MG63 (cell line): ENCODE measurements around the gene HNRNPUL2. TPM values are rescaled to one million over a fixed set of nuclear protein-coding genes. Genes with fewer than 3 reads are reported as not detected.
"Not testable (repeated sequence)": the region's sequence is repeated elsewhere in the genome, so short reads cannot be mapped to it uniquely, and the experiment has no call there.

ENCODE experiments used
- DNase-seq: peaks from one replicate; pipeline ENCODE4 v3.0.0-alpha.2; 2020
- H3K27me3 ChIP-seq: fragments of 250-450 bp; sonication (Bioruptor Pico); 2 replicates; pipeline ENCODE4 v1.5.1; 2020; ENCODE audit warnings: mild to moderate bottlenecking, moderate library complexity
- H3K36me3 ChIP-seq: fragments of 250-450 bp; sonication (Bioruptor Pico); 2 replicates; pipeline ENCODE4 v1.5.1; 2020; ENCODE audit warnings: mild to moderate bottlenecking, moderate library complexity
- H3K4me3 ChIP-seq: fragments of 250-450 bp; sonication (Bioruptor Pico); 2 replicates; pipeline ENCODE4 v1.5.1; 2020; ENCODE audit warnings: mild to moderate bottlenecking, moderate library complexity
- H3K9me3 ChIP-seq: fragments of 250-450 bp; sonication (Bioruptor Pico); 2 replicates; pipeline ENCODE4 v1.5.1; 2020; ENCODE audit warnings: mild to moderate bottlenecking, moderate library complexity
- total RNA-seq: library from RNA; depleted of rRNA; stranded (reverse); fragments of >200 nt; shearing (Covaris generic); gene quantifications from 2 replicates; pipeline ENCODE4 v1.2.3, GENCODE V29; 2014; ENCODE audit warnings: low replicate concordance; rRNA removed

HNRNPUL2 gene
- total RNA-seq = 2.1 and 4.5 TPM in 2 replicates

GRCh38 chr11:62727165-62727871 lies at the start of gene HNRNPUL2:
Gene HNRNPUL2 (minus strand): TSS chr11:62727457. CDS start chr11:62727156, 301 bp downstream.
- Histone ChIP-seq H3K4me3 (peak within 1 kb of the TSS; percentile 82), H3K9me3 (no peaks in the 10 kb centered on the region), H3K27me3 (no peaks in the 10 kb centered on the region), H3K36me3 (peaks cover 61% of the 10 kb centered on the region)
- peak; percentile 98 for DNase-seq

GRCh38 chr11:62775646-62776045 lies 48.4 kb upstream of the HNRNPUL2 start:
- Histone ChIP-seq H3K9me3 (no peaks in the 10 kb centered on the region), H3K4me3 (no peak overlapping the region), H3K36me3 (peaks cover 9% of the 10 kb centered on the region), H3K27me3 (no peaks in the 10 kb centered on the region)
- no peak for DNase-seq

GRCh38 chr11:62774407-62774806 lies 47.1 kb upstream of the HNRNPUL2 start:
- Histone ChIP-seq H3K9me3 (no peaks in the 10 kb centered on the region), H3K4me3 (no peak overlapping the region), H3K27me3 (no peaks in the 10 kb centered on the region), H3K36me3 (peaks cover 2% of the 10 kb centered on the region)
- DNase-seq = no peak

- peaks cover 2% of the 10 kb centered on the region for H3K36me3 ChIP-seq
- DNase-seq = peak; percentile 98
- H3K27me3 ChIP-seq = no peaks in the 10 kb centered on the region
- H3K4me3 ChIP-seq = peak within 1 kb of the TSS; percentile 61
- no peaks in the 10 kb centered on the region for H3K9me3 ChIP-seq
These were observed 44.1 kb upstream of the HNRNPUL2 start, which contains the start of gene TAF6L for GRCh38 chr11:62771144-62772021. Gene TAF6L (plus strand): TSS chr11:62771396. CDS start chr11:62775784, 4,388 bp downstream.

GRCh38 chr11:62770778-62771143 lies 43.5 kb upstream of the HNRNPUL2 start:
- no peaks in the 10 kb centered on the region for H3K27me3 ChIP-seq
- peak; percentile 32 for DNase-seq

GRCh38 chr11:62760867-62761227 lies 33.6 kb upstream of the HNRNPUL2 start:
- DNase-seq, H3K27me3 ChIP-seq, H3K9me3 ChIP-seq: not testable (repeated sequence)
- Histone ChIP-seq H3K36me3 (peaks cover 15% of the 10 kb centered on the region), H3K4me3 (peak overlapping the region; percentile 95)

More at GRCh38 chr11:62770778-62771143, 43.5 kb upstream of the HNRNPUL2 start:
- H3K4me3 ChIP-seq = peak overlapping the region; percentile 61
- peaks cover 4% of the 10 kb centered on the region for H3K36me3 ChIP-seq
- no peaks in the 10 kb centered on the region for H3K9me3 ChIP-seq

- H3K36me3 ChIP-seq = peaks cover 4% of the 10 kb centered on the region; the same call in 1 of the 2 replicates
- H3K9me3 ChIP-seq = no peaks in the 10 kb centered on the region
- no peak overlapping the region for H3K4me3 ChIP-seq
- no peak for DNase-seq
- H3K27me3 ChIP-seq = no peaks in the 10 kb centered on the region
These were observed 30.9 kb upstream of the HNRNPUL2 start for GRCh38 chr11:62757846-62758788.

GRCh38 chr11:62755086-62755615 lies 27.9 kb upstream of the HNRNPUL2 start:
- Histone ChIP-seq H3K9me3 (no peaks in the 10 kb centered on the region), H3K4me3 (no peak overlapping the region), H3K27me3 (no peaks in the 10 kb centered on the region), H3K36me3 (peaks cover 6% of the 10 kb centered on the region; the same call in 1 of the 2 replicates)
- DNase-seq = no peak

- no peaks in the 10 kb centered on the region for H3K9me3 ChIP-seq
- no peaks in the 10 kb centered on the region for H3K27me3 ChIP-seq
- H3K36me3 ChIP-seq = peaks cover 8% of the 10 kb centered on the region
- peak; percentile 98 for DNase-seq
- H3K4me3 ChIP-seq = peak within 1 kb of the TSS; percentile 85
These were observed 26.7 kb upstream of the HNRNPUL2 start, which contains the start of gene ZBTB3 for GRCh38 chr11:62753736-62754603. Gene ZBTB3 (minus strand): TSS chr11:62754160. CDS start chr11:62753664, 496 bp downstream.

GRCh38 chr11:62752994-62753735 lies 25.9 kb upstream of the HNRNPUL2 start:
- H3K4me3 ChIP-seq = peak overlapping the region; percentile 85
- peaks cover 8% of the 10 kb centered on the region for H3K36me3 ChIP-seq
- no peak for DNase-seq
- no peaks in the 10 kb centered on the region for H3K27me3 ChIP-seq
- H3K9me3 ChIP-seq = no peaks in the 10 kb centered on the region

- H3K9me3 ChIP-seq = no peaks in the 10 kb centered on the region
- peaks cover 8% of the 10 kb centered on the region for H3K36me3 ChIP-seq
- no peaks in the 10 kb centered on the region for H3K27me3 ChIP-seq
- no peak overlapping the region for H3K4me3 ChIP-seq
- no peak for DNase-seq
These were observed 25.0 kb upstream of the HNRNPUL2 start for GRCh38 chr11:62752177-62752785.

- not testable (repeated sequence) for DNase-seq, H3K27me3 ChIP-seq, H3K36me3 ChIP-seq, H3K9me3 ChIP-seq, H3K4me3 ChIP-seq
These were observed 22.7 kb upstream of the HNRNPUL2 start for GRCh38 chr11:62749931-62750330.

- Histone ChIP-seq H3K4me3 (no peak overlapping the region), H3K36me3 (peaks cover 8% of the 10 kb centered on the region), H3K27me3 (no peaks in the 10 kb centered on the region), H3K9me3 (no peaks in the 10 kb centered on the region)
- no peak for DNase-seq
These were observed 20.4 kb upstream of the HNRNPUL2 start for GRCh38 chr11:62747475-62748160.

- Histone ChIP-seq H3K36me3 (peaks cover 68% of the 10 kb centered on the region), H3K9me3 (no peaks in the 10 kb centered on the region), H3K4me3 (no peak overlapping the region), H3K27me3 (no peaks in the 10 kb centered on the region)
- DNase-seq = no peak
These were observed 9.9 kb upstream of the HNRNPUL2 start for GRCh38 chr11:62737196-62737595.
